Keratinocyte (primary cell): ENCODE data around the gene CXCL12. TPM values are rescaled to one million over a fixed set of nuclear protein-coding genes. Genes with fewer than 3 reads are reported as not detected.

Source experiments
- DNase-seq: peaks from one replicate; pipeline ENCODE4 v3.0.0-alpha.2; 2011; ENCODE audit warnings: low read depth, missing footprints, low spot score
- FAIRE-seq: peaks from 2 replicates; lab custom pipeline; 2011; peaks lifted over from hg19 to GRCh38; lab: Jason Lieb, UNC
- H2AFZ ChIP-seq: 2 replicates; pipeline ENCODE4 v1.6.0; 2012; ENCODE audit warnings: low read length, control low read depth, inconsistent platforms; ENCODE audit not compliant: control insufficient read depth
- H3K27ac ChIP-seq: 2 replicates; pipeline ENCODE4 v1.5.1; 2011; ENCODE audit warnings: low read length; ENCODE audit not compliant: control insufficient read depth, insufficient read depth
- H3K27me3 ChIP-seq: 3 replicates; pipeline ENCODE4 v1.6.0; 2011; ENCODE audit warnings: low read length; ENCODE audit not compliant: control insufficient read depth, insufficient read depth; ENCODE audit errors: extremely low read depth
- H3K36me3 ChIP-seq, 2 experiments: 2 replicates in 1 of 2; 3 replicates in 1 of 2; pipeline ENCODE4 v1.5.1; 2011; ENCODE audit warnings: low read length in 2 of 2, mild to moderate bottlenecking in 1 of 2; ENCODE audit not compliant: control insufficient read depth in 2 of 2, insufficient read depth in 2 of 2; ENCODE audit errors: extremely low read depth in 1 of 2
- H3K4me1 ChIP-seq: 3 replicates; pipeline ENCODE4 v1.5.1; 2011; ENCODE audit warnings: low read length; ENCODE audit not compliant: control insufficient read depth, insufficient read depth; ENCODE audit errors: extremely low read depth
- H3K4me2 ChIP-seq: 3 replicates; pipeline ENCODE4 v1.6.0; 2011; ENCODE audit warnings: low read depth, low read length; ENCODE audit not compliant: control insufficient read depth, insufficient read depth; ENCODE audit errors: extremely low read depth
- H3K4me3 ChIP-seq, 3 experiments: fragments of 200-600 bp in 1 of 3; sonication (generic) in 1 of 3; 2 replicates in 2 of 3; 3 replicates in 1 of 3; pipeline ENCODE4 v1.5.1; 2011 to 2016; ENCODE audit warnings: low read length in 3 of 3, mild to moderate bottlenecking in 3 of 3, control low read depth in 2 of 3, inconsistent platforms in 1 of 3, low read depth in 1 of 3, mixed read lengths in 1 of 3, mixed run types in 1 of 3, moderate library complexity in 1 of 3; ENCODE audit not compliant: control insufficient read depth in 2 of 3, insufficient read depth in 2 of 3; ENCODE audit errors: extremely low read depth in 1 of 3
- H3K79me2 ChIP-seq: 2 replicates; pipeline ENCODE4 v1.6.0; 2012; ENCODE audit warnings: low read length; ENCODE audit not compliant: control insufficient read depth, insufficient read depth
- H3K9ac ChIP-seq: 3 replicates; pipeline ENCODE4 v1.6.0; 2011; ENCODE audit warnings: low read length; ENCODE audit not compliant: control insufficient read depth, insufficient read depth; ENCODE audit errors: extremely low read depth
- H3K9me1 ChIP-seq: 3 replicates; pipeline ENCODE4 v1.6.0; 2011; ENCODE audit warnings: low read length; ENCODE audit not compliant: control insufficient read depth, insufficient read depth; ENCODE audit errors: extremely low read depth
- H3K9me3 ChIP-seq: 2 replicates; pipeline ENCODE4 v1.5.1; 2012; ENCODE audit warnings: low read depth, low read length; ENCODE audit not compliant: control insufficient read depth
- H4K20me1 ChIP-seq: 3 replicates; pipeline ENCODE4 v1.6.0; 2011; ENCODE audit warnings: low read length; ENCODE audit not compliant: control insufficient read depth, insufficient read depth; ENCODE audit errors: extremely low read depth
- CTCF ChIP-seq, 3 experiments: IDR thresholded peaks in 1 of 3; conservative IDR thresholded peaks in 1 of 3; optimal IDR thresholded peaks in 1 of 3; 2 replicates in 2 of 3; 3 replicates in 1 of 3; pipeline versions ENCODE3 to v1.5.1; 2011; ENCODE audit warnings: low read length in 3 of 3, mild to moderate bottlenecking in 3 of 3, moderate library complexity in 2 of 3, control low read depth in 1 of 3, inconsistent platforms in 1 of 3; ENCODE audit not compliant: insufficient read depth in 2 of 3; ENCODE audit errors: extremely low read depth in 1 of 3
- EZH2 ChIP-seq: IDR thresholded peaks from one replicate; pipeline ENCODE4 v1.6.1; 2012; ENCODE audit warnings: inconsistent platforms, mild to moderate bottlenecking, low read length, moderate library complexity
- dilution Hi-C: fragments of 300-500 bp; cut with MboI; formaldehyde crosslinking; loops from one replicate; pipeline ENCODE4 v1.7.0; 2020; ENCODE audit warnings: low sequenced_read_pairs; ENCODE audit not compliant: extremely low pct_ligation_motif_present
- polyA plus RNA-seq, 5 experiments: library from polyadenylated mRNA; depleted of rRNA in 3 of 5; stranded (reverse) in 3 of 5; stranded (forward) in 1 of 5; unstranded in 1 of 5; fragments of >200 nt; gene quantifications; 1 replicate in 1 of 5; 2 replicates in 3 of 5; 3 replicates in 1 of 5; pipeline versions ENCODE4 v1.2.1 to v1.2.3, GENCODE V29; 2011 to 2012; ENCODE audit warnings: missing spikeins in 2 of 5, low read depth in 1 of 5, low replicate concordance in 1 of 5

Gene CXCL12
- polyA plus RNA-seq, 1 donor (not counting 4 experiments of a cell fraction or from before 2014, with no cell fraction given): not detected

- H3K9ac ChIP-seq: no peak overlapping the region
- no peaks in the 10 kb centered on the region for H3K9me3 ChIP-seq
- DNase-seq (no peak), FAIRE-seq (no peak)
- no peaks in the 10 kb centered on the region for H3K4me1 ChIP-seq
- H3K4me3 ChIP-seq: no peak overlapping the region
- TF ChIP-seq CTCF (optimal IDR thresholded peaks at IDR 0.05 in 1 of 3, IDR thresholded peaks at IDR 0.05 in 1 of 3, conservative IDR thresholded peaks at IDR 0.05 in 1 of 3; ENCODE audit: extremely low read depth in 1 of 3, insufficient read depth in 2 of 3, low read length in 3 of 3) (no peak), EZH2 (no peak)
- H3K27me3 ChIP-seq: no peaks in the 10 kb centered on the region
- H3K27ac ChIP-seq: no peak overlapping the region
- no peak overlapping the region for H2AFZ ChIP-seq
- H3K36me3 ChIP-seq: no peaks in the 10 kb centered on the region
- dilution Hi-C loops: no loop called here
- H3K4me2 ChIP-seq: no peak overlapping the region
- H4K20me1 ChIP-seq: no peaks in the 10 kb centered on the region
- H3K9me1 ChIP-seq: no peaks in the 10 kb centered on the region
- H3K79me2 ChIP-seq: no peaks in the 10 kb centered on the region
Observed at GRCh38 chr10:44398271-44398670, 13.4 kb upstream of the CXCL12 start.

- dilution Hi-C loops: no loop called here
- no peaks in the 10 kb centered on the region for H3K4me1 ChIP-seq
- H3K79me2 ChIP-seq: no peaks in the 10 kb centered on the region
- no peak overlapping the region for H3K4me2 ChIP-seq
- TF ChIP-seq CTCF (optimal IDR thresholded peaks at IDR 0.05 in 1 of 3, IDR thresholded peaks at IDR 0.05 in 1 of 3, conservative IDR thresholded peaks at IDR 0.05 in 1 of 3; ENCODE audit: extremely low read depth in 1 of 3, insufficient read depth in 2 of 3, low read length in 3 of 3): no peak
- no peak for TF ChIP-seq EZH2
- H3K9ac ChIP-seq: no peak overlapping the region
- no peaks in the 10 kb centered on the region for H3K27me3 ChIP-seq
- H3K4me3 ChIP-seq: no peak overlapping the region
- no peak for DNase-seq
- no peaks in the 10 kb centered on the region for H3K36me3 ChIP-seq
- H3K9me1 ChIP-seq: no peaks in the 10 kb centered on the region
- no peak overlapping the region for H3K27ac ChIP-seq
- no peak overlapping the region for H2AFZ ChIP-seq
- H3K9me3 ChIP-seq: no peaks in the 10 kb centered on the region
- FAIRE-seq: no peak
- H4K20me1 ChIP-seq: no peaks in the 10 kb centered on the region
Observed at GRCh38 chr10:44397476-44398225, 12.8 kb upstream of the CXCL12 start.
